GM19324 (cell line): ENCODE results near the gene OR11H12.
"Not testable (repeated sequence)": the region's sequence is repeated elsewhere in the genome, so short reads cannot be mapped to it uniquely, and the experiment has no call there.

Experiments used
- ATAC-seq: cut with Tn5 transposase; IDR thresholded peaks from one replicate; pipeline ENCODE4 v1.9.1; 2021; ENCODE audit warnings: mild to moderate bottlenecking, moderate library complexity; ENCODE audit not compliant: unreplicated experiment, low FRiP score

OR11H12 gene, protein sequence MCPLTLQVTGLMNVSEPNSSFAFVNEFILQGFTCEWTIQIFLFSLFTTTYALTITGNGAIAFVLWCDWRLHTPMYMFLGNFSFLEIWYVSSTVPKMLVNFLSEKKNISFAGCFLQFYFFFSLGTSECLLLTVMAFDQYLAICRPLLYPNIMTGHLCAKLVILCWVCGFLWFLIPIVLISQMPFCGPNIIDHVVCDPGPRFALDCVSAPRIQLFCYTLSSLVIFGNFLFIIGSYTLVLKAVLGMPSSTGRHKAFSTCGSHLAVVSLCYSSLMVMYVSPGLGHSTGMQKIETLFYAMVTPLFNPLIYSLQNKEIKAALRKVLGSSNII

DNA sequence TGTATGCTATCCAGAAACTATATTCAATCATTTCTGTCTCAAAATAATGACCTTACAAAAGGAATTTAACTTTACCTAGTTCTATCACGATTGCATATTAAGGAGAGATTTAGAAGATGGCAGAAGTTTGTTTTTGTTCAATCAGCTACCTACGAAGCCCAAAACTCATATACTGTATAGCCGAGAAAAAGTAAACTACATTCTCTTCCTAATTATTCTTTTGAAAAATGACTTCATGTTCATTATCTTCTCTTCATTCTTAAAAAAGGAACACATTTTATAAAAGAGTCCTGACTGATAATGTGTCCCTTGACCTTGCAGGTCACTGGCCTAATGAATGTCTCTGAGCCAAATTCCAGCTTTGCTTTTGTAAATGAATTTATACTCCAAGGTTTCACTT, at the start of gene OR11H12:
Gene OR11H12 (plus strand): TSS at position 301 of the 400 bp plus-strand sequence. CDS start 0 bp downstream, at position 301.
- ATAC-seq, result not testable (repeated sequence)

GRCh38 chr14:18582908-18583307, 18.0 kb upstream of the OR11H12 start:
- ATAC-seq, result not testable (repeated sequence)

- ATAC-seq, result not testable (repeated sequence)
These were observed 25.8 kb downstream of the OR11H12 start for GRCh38 chr14:18626610-18627213.

GRCh38 chr14:18636066-18636465, 35.1 kb downstream of the OR11H12 start:
- not testable (repeated sequence) for ATAC-seq

DNA sequence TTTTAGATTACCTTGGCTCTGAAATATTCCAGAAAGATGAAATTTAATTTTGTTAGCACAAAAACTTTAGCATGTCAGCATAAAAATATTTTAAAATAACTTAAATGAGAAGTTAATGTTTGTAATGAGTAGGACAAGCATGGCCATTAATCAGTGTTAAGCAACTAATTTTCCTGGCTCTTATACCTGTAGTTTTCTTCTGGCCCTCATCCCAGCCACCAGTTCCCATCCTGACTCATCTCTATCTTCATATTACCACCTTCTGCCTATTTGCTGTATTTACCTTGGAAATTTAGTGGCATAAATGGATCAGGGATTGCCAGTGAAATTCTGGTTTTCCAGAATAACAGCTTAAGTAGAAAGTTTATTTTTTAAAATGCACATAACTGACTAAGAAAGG, 37.1 kb downstream of the OR11H12 start:
- not testable (repeated sequence) for ATAC-seq

DNA sequence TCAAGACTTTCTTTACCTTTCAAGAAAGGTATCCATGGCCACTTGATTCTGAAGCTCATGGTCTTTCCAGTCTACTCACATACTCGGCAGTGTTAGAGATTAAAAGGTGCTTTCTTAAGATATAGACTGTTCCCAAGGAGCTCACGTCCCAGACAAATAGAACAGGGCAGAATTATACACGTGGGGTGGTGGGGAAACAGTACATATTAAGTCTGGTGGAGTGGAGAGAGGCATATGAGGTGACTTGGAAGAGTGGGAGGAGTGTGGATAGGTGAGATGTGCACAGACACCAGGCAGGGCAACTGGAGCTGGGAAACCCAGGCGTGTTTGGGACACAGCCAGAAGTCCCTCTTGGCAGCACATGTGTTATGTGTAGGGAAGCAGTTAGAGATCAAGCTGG, 37.9 kb downstream of the OR11H12 start:
- not testable (repeated sequence) for ATAC-seq

DNA sequence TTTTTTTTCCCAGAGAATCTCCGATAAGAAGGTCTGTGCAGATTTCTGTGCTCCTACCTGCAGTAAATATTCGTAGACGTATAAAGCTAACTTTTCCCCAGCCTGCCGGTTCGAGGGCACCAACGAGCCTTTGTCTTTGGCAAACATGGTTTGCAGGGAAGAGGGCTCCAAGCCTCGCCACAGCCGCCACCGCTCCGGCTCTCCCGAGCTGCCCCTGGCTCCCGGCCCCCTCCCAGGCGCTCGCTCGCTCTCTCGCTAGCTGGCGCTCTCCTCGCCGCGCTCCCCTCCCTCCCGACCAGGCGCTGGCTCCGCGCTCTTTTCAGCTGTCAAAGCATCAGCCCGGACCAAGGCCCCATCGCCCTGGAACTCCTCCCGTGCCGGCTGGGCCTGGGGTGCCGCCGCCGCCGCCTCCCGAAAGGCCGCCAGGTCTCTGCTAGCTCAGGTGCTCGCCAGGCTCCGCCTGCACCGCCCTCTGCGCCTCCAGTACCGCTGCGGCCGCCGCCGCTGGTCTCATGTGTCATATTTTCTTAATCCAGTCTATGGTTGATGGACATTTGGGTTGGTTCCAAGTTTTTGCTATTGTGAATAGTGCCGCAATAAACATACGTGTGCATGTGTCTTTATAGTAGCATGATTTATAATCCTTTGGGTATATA, 45.3 kb downstream of the OR11H12 start:
- not testable (repeated sequence) for ATAC-seq
